Cerebellar nuclear complex (tissue), 1 donor: ENCODE measurements around the gene GNAQ.
"Not testable (repeated sequence)": the region's sequence is repeated elsewhere in the genome, so short reads cannot be mapped to it uniquely, and the experiment has no call there.

Experiments
- DNase-seq, 2 experiments: peaks; one replicate each; lab custom pipeline; 2025; lab: John Stamatoyannopoulos, UW

GNAQ gene

DNA sequence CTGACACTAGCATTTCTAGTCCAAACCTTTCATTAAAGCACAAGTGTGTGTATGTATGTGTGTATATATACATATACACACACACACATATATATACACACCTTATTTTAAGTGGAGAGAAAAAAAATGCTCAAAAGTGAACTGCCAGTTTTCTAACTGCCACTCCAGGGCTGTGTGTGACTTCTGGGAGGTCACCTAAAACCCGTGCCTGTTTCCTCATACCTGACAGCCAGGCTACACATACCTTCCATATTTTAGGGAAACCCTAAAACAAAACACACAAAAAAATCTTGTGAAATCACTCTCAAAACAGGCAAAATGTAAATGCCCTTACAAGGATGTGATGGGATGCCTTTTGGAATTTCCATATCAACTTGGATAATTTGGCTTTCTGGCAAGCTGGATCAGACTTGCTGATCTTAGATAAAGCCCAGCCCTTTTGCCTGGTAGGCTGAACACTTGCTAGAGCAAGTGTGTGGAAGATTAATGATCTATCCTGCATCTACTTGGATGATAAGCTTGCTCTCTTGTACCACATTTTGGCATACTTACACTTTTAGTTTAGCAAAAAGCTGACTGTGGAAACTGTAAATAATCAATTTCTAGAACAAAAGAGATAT is 127.8 kb downstream of the GNAQ start:
- DNase-seq = no peak

DNA sequence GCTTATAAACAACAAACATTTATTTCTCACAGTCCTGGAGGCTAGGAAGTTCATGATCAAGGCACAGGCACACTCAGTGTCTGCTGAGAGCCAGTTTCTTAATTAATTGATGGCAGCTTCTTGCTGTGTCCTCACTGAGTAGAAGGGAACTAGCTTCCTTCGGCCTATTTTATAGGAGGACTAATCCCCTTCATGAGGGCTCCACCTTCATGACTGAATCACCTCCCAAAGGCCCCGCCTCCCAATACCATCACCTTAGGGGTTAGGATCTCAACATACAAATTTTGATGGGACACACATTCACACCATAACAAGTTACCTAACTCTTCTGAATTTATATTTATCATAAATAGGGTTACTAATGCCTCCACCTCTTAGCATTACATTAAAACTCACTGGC is 129.8 kb downstream of the GNAQ start:
- DNase-seq = no peak

GRCh38 chr9:77901018-77901417 is 130.6 kb downstream of the GNAQ start:
- DNase-seq = no peak

- DNase-seq = no peak
Measured at GRCh38 chr9:77899679-77900354, 131.8 kb downstream of the GNAQ start.

DNA sequence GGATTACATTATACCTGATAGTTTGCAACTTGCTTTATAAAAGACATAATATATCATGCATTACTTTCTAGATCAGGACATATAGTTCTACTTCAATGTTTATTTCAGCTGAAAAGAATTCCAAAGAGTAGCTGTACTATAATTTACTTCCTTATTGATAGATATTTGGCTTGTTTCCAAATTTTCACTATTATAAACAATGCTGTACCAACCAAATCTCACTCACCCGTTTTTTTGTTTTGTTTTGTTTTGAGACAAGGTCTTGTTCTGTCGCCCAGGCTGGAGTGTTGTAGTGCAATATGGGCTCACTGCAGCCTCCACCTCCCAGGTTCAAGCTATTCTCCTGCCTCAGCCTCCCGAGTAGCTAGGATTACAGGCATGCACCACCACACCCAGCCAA is 132.7 kb downstream of the GNAQ start:
- no peak for DNase-seq

DNA sequence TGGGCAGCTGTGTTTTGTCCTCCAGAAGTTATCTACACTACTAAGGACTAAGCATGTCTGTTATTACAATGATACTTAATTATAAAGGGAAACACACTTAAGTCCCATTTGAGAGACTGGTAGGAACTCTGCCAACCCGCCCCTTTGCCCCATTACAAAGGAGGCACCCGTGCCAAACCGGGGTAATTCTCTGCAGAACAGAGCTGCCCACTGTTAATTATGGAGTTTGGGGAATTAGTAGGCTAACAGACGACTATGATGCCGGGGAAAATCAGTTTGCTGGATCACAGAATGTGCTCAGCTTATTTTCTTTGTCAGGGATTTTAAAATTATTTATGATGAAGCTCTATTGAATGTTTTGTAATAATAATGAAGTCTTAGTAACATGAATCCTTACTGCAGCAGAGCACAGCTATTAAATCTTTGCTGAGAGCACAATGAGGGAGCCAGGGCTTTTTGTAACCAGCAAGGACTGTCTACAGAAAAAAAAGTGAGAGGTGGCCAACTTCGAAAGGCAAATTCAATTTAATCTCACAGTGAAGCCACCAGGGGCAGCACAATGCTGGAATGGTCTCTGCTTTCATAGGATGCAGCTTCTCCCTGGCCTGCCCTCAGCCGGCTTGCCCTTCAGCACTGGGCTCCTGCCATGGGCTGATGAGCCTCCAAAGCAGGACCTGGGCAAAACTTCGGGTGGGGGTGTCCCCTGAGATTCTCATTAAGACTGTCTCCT is 134.5 kb downstream of the GNAQ start:
- no peak for DNase-seq

GRCh38 chr9:77896269-77896937 is 135.2 kb downstream of the GNAQ start:
- no peak for DNase-seq

- no peak for DNase-seq
Measured at GRCh38 chr9:77893706-77894105, 137.9 kb downstream of the GNAQ start.

DNA sequence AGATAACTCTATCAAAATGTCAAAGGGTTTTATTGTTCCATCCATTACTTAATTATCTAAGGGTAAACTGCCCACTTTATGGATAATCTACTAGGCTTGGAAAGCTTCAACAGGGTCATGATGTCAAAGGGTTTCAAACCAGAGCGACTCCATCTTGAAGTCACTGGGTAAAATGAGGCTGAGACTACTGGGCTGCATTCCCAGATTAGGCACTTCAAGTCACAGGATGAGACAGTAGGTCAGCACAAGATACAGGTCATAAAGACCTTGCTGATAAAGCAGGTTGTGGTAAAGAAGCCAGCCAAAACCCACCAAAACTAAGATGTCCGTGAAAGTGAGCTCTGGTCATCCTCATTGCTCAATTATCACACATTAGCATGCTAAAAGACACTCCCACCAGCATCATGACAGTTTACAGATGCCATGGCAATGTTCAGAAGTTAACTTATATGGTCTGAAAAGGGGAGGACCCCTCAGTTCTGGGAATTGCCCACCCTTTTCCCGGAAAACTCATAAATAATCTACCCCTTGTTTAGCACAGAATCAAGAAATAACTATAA is 138.6 kb downstream of the GNAQ start:
- DNase-seq = no peak

DNA sequence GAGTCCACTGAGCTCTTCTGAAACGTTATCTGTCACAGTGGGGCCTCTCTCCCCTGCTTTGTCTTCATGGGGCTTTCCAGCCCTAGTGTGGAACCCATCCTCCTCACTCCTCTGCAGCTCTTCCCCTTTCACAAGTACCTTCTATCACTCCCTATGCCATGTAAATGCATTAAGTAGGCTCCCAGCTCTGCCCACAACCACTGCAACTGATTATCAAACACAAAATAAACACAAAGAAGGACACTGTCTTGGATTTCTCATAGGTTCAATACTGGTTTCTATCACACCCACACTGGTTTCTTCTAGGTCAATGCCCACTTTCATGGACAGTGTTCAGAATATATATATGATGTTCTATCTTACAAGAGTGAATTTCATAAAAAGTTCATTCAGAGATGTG is 139.4 kb downstream of the GNAQ start:
- no peak for DNase-seq

GRCh38 chr9:77891128-77891800 is 140.3 kb downstream of the GNAQ start:
- no peak for DNase-seq

DNA sequence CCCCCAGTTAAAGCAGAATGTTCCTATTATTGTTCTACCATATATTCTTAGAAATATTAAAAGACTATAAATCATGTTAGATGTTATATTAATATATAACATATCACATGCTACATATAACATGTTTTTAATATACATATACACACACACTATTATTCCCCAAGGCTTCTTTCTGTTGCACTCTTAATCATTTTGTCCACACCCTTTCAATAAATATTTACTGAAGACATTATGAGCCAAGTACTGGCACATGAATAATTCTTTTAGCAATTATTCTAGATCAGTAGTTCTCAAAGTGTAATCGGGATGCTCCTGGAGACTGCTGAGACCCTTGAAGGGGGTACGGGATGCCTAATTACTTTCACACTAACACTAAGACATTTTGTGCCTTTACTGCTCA is 143.9 kb downstream of the GNAQ start:
- DNase-seq = no peak

GRCh38 chr9:77885104-77885672 is 146.4 kb downstream of the GNAQ start:
- DNase-seq = no peak

- DNase-seq = no peak
Measured at GRCh38 chr9:77883846-77884771, 147.5 kb downstream of the GNAQ start.

DNA sequence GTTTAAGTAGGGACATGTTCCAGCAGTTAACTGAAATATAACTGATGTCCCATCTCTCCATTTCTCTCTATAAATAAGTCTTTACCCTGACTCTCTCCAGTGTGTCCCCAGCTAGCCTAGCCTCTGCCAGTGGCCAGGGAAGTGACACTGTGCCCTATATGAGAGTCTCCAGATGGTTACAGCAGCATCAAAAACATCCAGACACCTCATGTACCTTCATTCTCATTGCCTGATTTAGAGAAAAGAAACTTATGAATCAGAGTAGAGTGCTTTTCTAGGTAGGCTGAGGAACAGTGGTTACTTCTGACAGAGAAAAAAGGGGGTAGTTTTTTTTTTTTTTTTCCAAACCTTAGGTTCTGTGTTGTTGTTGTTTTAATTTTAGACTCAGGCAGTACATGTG is 148.5 kb downstream of the GNAQ start:
- DNase-seq = no peak

DNA sequence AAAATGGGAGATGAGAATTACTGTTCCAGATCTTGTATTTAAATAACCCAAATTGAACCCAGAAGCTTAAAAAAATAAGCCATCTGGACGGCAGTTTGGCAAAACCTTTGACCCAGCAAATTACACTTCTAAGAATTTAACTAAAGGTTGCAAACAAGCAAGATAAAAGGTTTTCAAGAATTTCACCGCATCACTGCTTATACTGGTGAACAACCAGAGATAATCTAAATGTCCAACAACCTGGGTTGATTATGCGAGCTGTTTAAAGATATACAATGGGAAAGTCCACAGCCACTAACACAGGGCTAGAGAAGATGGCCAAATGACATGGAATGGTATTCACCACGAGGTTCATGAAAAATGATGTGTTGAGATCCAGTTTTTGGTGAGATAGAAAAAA is 149.3 kb downstream of the GNAQ start:
- DNase-seq = no peak

DNA sequence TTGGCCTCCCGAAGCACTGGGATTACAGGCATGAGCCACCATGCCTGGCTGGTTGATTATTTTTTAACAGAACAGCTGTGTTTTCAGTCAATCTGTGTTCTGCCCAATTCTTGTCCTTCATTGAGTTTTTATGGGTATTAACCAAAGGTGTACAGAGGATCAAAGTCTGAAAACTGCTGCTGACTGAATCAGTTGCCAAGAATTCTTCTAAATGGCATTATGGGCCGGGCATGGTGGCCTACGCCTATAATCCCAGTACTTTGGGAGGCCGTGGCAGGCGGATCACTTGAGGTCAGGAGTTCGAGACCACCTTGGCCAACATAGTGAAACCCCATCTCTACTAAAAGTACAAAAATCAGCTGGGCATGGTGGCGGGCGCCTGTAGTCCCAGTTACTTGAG is 150.0 kb downstream of the GNAQ start:
- not testable (repeated sequence) for DNase-seq

GRCh38 chr9:77881111-77881510 is 150.5 kb downstream of the GNAQ start:
- no peak for DNase-seq

DNA sequence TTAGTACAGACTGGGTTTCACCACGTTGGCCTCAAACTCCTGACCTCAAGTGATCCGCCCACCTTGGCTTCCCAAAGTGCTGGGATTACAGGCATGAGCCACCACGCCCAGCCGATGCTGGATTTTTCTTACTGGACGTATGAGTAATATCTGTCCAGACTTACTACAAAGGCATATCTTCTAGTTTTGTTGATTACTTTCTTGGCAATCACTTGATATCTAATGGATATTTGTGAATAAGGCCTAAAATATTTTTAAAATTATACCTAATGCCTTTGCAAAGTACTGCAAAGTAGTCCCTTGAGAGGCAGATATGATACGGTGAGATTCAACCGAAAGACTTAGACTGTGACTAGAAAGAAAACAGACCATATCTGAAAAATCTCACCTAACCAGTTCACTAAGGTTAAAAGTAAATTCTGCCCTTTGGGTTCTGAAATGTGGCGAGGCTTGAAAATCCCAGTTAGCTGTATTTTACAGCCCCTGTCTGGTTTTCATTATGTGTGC is 152.1 kb downstream of the GNAQ start:
- DNase-seq = no peak

- not testable (repeated sequence) for DNase-seq
Measured at GRCh38 chr9:77878793-77879192, 152.8 kb downstream of the GNAQ start.
